Upper lobe of left lung (tissue), 4 donors: ENCODE data around the gene FBXO48.

Experiments
- CTCF ChIP-seq, 6 experiments: fragments of 450-650 bp in 4 of 6; fragments of 200-600 bp in 2 of 6; sonication (generic) in 2 of 6; IDR thresholded peaks; one replicate each; pipeline ENCODE4 v1.5.1; 2016 to 2019; ENCODE audit warnings: antibody characterized with exemption in 6 of 6
- EP300 ChIP-seq, 4 donors: sonication (generic); formaldehyde crosslinking; IDR thresholded peaks; one replicate each; pipeline ENCODE4 v1.5.1; 2017; ENCODE audit warnings: antibody characterized with exemption in 4 of 4, control low read depth in 2 of 4
- POLR2A ChIP-seq, 4 donors: fragments of 450-650 bp; IDR thresholded peaks; one replicate each; pipeline ENCODE4 v1.5.1; 2016 to 2017; ENCODE audit warnings: antibody characterized with exemption in 4 of 4, mild to moderate bottlenecking in 2 of 4
- POLR2AphosphoS5 ChIP-seq, 2 donors: sonication (generic); formaldehyde crosslinking; IDR thresholded peaks; one replicate each; pipeline ENCODE4 v1.5.1; 2017; ENCODE audit warnings: antibody characterized with exemption in 2 of 2

- TF ChIP-seq CTCF (IDR thresholded peaks at IDR 0.05) (no peak), EP300 (IDR thresholded peaks at IDR 0.05) (no peak), POLR2A (IDR thresholded peaks at IDR 0.05) (no peak), POLR2AphosphoS5 (IDR thresholded peaks at IDR 0.05) (no peak)
These were observed 30.8 kb downstream of the FBXO48 start for GRCh38 chr2:68436270-68436669.
